ENCODE measurements around the gene CHPF.
A peak's percentile ranks its signal among the peaks of the same experiment; 100 is the strongest.

Gene CHPF

DNA sequence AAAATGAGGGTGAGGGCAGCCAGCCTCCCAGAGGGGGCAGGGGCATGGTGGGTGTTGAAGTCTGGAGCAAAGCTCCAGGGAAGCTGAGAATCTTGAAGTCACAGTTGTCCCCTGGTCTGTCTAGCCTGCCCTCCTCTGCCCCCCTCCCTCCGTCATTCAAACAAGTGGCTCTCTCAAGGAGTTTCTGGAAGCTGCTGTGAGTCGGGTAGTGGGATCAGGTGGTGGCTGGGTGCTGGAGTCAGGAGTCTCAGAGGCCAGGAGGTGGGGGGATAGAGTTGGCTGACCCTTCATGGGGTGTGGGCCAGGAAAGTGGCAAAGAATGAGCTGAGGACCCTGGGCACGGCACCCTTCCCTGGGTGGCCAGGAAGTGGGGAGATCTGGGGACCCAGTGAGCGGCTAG, 29.8 kb downstream of the CHPF start:
- Histone ChIP-seq H3K9me3 (ENCODE audit: insufficient read depth, low read length) (no peaks in the 10 kb centered on the region), H3K4me3 (ENCODE audit: insufficient read length, low read depth) (no peak overlapping the region), H3K4me1 (ENCODE audit: insufficient read depth, insufficient read length) (peaks cover 28% of the 10 kb centered on the region), H3K36me3 (ENCODE audit: insufficient read depth, insufficient read length, low read length) (no peaks in the 10 kb centered on the region), H3K9ac (ENCODE audit: insufficient read length, low read depth) (peak overlapping the region; percentile 51), H3K27me3 (ENCODE audit: insufficient read depth, insufficient read length) (peaks cover 70% of the 10 kb centered on the region)
- TF ChIP-seq SUZ12 (IDR thresholded peaks at IDR 0.05; ENCODE audit: extremely low read depth, insufficient read depth, insufficient read length) (no peak), YY1 (IDR thresholded peaks at IDR 0.05; ENCODE audit: insufficient read depth, insufficient read length) (no peak)
- DNase-seq (ENCODE audit: low read depth, low spot score), result no peak

DNA sequence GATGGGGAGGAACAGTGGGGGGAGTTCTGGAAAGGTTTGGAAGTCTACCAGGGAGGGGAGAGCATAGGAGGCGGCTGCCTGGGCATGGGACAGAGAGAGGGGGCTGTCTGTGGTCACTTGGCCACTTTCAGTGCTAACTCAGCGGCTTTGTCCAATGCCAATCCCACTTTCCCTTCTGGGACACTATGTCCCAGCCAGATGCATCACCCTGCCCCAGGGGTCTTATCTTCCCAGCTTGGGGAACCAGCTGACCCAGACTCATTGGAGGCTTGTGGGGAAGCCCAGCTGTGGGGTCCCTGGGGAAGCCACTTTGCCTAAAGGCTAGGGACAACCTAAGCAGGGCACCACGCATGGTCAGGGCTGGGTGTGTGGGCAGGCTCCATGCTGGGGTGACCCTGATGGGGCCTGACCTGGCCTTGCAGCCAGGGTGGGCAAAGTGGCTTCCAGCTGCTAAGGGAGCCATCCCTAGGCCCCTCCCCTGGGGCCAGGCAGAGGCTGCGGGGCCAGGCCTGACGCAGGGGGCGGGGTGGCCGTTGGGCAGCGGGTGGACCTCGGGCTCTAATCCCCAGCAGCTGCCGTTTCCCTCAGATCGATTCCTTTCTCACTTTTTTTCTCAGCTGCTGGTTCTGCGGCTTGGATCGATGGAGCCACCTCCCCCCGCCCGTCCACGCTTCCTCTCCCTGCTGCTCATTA, 30.9 kb downstream of the CHPF start:
- H3K27me3 ChIP-seq (ENCODE audit: insufficient read depth, insufficient read length), result peaks cover 61% of the 10 kb centered on the region
- H3K4me3 ChIP-seq (ENCODE audit: insufficient read length, low read depth), result no peak overlapping the region

DNA sequence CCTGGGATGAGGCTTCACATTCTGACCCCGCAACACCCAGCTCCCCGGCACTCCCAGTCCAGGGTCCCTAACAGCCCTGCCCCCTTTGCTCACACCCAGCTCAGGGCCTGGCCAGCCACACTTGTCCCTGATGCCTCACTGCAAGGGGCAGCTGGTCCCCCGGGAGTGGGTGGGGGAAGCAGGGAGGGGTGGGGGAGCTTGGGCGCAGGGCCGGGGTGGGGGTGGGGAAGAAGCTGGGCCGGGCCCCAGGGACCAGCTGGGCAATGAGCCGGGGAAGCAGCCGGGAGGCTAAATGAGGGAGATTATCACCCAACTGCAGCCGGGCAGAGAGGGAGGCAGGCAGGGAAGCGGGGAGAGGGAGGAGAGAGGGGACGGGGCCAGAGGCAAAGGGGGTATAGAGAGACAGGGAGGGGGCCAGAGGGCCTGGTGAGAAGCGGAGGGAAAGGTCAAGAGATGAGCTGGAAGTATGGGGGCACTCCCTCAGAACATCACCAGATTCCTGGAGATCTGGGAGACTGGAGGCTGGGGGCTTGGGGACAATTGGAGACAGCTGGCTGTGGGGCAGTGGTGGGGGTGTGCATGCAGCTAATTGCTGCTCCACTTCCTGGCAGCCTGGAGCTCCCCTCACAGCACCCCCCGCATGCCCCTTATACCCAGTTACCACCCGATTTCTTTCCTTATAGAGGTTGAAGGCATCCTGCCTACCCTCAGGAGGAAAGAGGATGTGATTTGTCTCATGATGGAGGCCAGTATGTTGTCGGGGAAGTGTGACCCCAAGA, 31.9 kb downstream of the CHPF start:
- peaks cover 12% of the 10 kb centered on the region for H3K36me3 ChIP-seq (ENCODE audit: insufficient read depth, insufficient read length, low read length)
- H3K9ac ChIP-seq (ENCODE audit: insufficient read length, low read depth), result no peak overlapping the region
- no peak for DNase-seq (ENCODE audit: low read depth, low spot score)
- H3K9me3 ChIP-seq (ENCODE audit: insufficient read depth, low read length), result no peaks in the 10 kb centered on the region
- H3K27me3 ChIP-seq (ENCODE audit: insufficient read depth, insufficient read length), result peaks cover 51% of the 10 kb centered on the region
- no peak overlapping the region for H3K4me3 ChIP-seq (ENCODE audit: insufficient read length, low read depth)
- TF ChIP-seq YY1 (IDR thresholded peaks at IDR 0.05; ENCODE audit: insufficient read depth, insufficient read length) (no peak), SUZ12 (IDR thresholded peaks at IDR 0.05; ENCODE audit: extremely low read depth, insufficient read depth, insufficient read length) (no peak), ZNF274 (IDR thresholded peaks at IDR 0.05; ENCODE audit: low read depth, low read length) (no peak)
- H3K4me1 ChIP-seq (ENCODE audit: insufficient read depth, insufficient read length), result peaks cover 39% of the 10 kb centered on the region

More for the DNA sequence above, 30.9 kb downstream of the CHPF start:
- Histone ChIP-seq H3K36me3 (ENCODE audit: insufficient read depth, insufficient read length, low read length) (peaks cover 6% of the 10 kb centered on the region), H3K9ac (ENCODE audit: insufficient read length, low read depth) (peak overlapping the region; percentile 36), H3K9me3 (ENCODE audit: insufficient read depth, low read length) (no peaks in the 10 kb centered on the region), H3K4me1 (ENCODE audit: insufficient read depth, insufficient read length) (peaks cover 31% of the 10 kb centered on the region)
- DNase-seq (ENCODE audit: low read depth, low spot score), result no peak
- no peak for TF ChIP-seq YY1 (IDR thresholded peaks at IDR 0.05; ENCODE audit: insufficient read depth, insufficient read length)

- Histone ChIP-seq H3K9ac (ENCODE audit: insufficient read length, low read depth) (peak overlapping the region; percentile 53), H3K9me3 (ENCODE audit: insufficient read depth, low read length) (no peaks in the 10 kb centered on the region), H3K27me3 (ENCODE audit: insufficient read depth, insufficient read length) (peaks cover 40% of the 10 kb centered on the region), H3K4me1 (ENCODE audit: insufficient read depth, insufficient read length) (peaks cover 44% of the 10 kb centered on the region), H3K36me3 (ENCODE audit: insufficient read depth, insufficient read length, low read length) (peaks cover 23% of the 10 kb centered on the region), H3K4me3 (ENCODE audit: insufficient read length, low read depth) (no peak overlapping the region)
- DNase-seq (ENCODE audit: low read depth, low spot score), result no peak
- TF ChIP-seq ZNF274 (IDR thresholded peaks at IDR 0.05; ENCODE audit: low read depth, low read length), result no peak
- TF ChIP-seq SUZ12 (IDR thresholded peaks at IDR 0.05; ENCODE audit: extremely low read depth, insufficient read depth, insufficient read length), result no peak
- no peak for TF ChIP-seq YY1 (IDR thresholded peaks at IDR 0.05; ENCODE audit: insufficient read depth, insufficient read length)
Measured at GRCh38 chr2:219510512-219511135, 33.0 kb downstream of the CHPF start.

DNA sequence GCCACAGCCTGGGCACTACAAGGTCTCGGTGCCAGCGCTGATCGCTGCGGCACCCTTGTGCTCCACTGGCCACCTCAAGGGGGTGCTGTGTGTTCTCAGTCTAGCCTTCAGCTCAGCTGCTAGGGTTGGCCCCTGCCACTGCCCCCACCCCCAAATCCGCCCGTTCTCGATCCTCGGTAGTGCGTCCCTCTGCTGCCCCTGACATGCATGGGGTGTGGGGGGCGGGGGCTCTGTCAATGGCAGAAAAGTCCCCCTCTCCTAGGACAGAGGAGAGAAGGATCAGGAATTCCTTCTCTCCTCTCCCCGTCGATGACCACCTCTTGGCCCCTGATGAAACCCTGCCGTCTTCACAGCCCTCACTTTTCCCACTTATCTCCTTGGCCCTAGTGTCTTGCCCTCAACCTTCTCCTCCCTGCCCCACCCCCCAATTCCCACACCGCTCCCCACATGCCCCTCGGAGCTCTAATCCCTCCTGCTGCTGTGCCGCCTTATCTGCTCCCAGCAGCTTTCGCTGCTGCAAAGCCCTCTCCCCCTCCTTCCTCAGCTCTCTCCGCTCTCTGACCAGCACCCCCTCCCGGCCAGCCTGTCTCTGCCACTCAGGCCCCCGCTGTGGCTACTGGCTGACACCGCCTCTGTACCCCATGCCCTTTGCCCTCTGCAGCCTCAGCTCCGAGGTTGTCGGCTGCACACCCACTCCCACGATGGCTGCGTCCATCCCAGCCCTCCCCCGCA, 33.7 kb downstream of the CHPF start:
- H3K27me3 ChIP-seq (ENCODE audit: insufficient read depth, insufficient read length), result peaks cover 33% of the 10 kb centered on the region
- no peak for TF ChIP-seq SUZ12 (IDR thresholded peaks at IDR 0.05; ENCODE audit: extremely low read depth, insufficient read depth, insufficient read length)
- TF ChIP-seq ZNF274 (IDR thresholded peaks at IDR 0.05; ENCODE audit: low read depth, low read length), result no peak
- H3K36me3 ChIP-seq (ENCODE audit: insufficient read depth, insufficient read length, low read length), result peaks cover 30% of the 10 kb centered on the region
- no peak for DNase-seq (ENCODE audit: low read depth, low spot score)
- peaks cover 44% of the 10 kb centered on the region for H3K4me1 ChIP-seq (ENCODE audit: insufficient read depth, insufficient read length)
- peak overlapping the region; percentile 37 for H3K4me3 ChIP-seq (ENCODE audit: insufficient read length, low read depth)
- no peaks in the 10 kb centered on the region for H3K9me3 ChIP-seq (ENCODE audit: insufficient read depth, low read length)
- peak overlapping the region; percentile 65 for H3K9ac ChIP-seq (ENCODE audit: insufficient read length, low read depth)

DNA sequence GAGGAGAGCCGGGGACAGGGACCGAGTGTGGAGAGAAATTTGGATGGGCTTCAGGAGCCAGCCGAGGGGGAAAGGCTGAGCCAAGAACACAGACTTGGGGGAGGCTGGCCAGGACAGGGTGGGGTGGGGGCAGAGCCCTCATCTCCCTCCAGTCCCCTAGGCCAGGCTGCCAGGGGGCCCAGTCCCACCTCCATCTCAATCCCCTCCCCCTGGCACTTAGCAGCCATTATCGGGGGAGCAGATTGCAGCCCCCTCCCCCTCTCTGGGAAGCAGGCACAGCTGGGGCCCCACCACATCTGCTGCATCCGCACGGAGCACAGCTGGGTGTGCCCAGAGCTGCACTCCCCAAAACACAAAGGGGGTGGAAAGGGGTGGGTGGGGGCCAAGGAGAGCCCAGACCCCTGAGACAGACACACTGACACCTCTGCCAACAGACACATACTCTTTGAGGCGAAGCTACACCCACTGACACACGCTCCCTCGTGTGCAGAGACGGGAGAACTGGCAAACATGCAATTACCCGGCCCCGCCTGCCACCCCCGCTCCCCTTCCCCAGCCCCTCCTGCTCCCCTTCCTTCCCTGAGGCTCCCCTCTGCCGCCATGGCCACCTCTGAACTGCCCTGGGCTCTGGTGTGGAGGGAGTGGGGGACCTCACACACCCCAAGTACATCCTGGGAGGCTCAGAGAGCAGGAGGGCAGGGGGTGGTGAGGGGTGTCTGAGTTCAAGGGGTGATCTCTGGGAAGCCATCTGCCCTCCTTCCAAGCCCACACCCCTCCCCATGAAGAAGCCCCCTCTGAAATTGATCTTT, 34.4 kb downstream of the CHPF start:
- no peak for DNase-seq (ENCODE audit: low read depth, low spot score)
- Histone ChIP-seq H3K9ac (ENCODE audit: insufficient read length, low read depth) (peak overlapping the region; percentile 65), H3K4me1 (ENCODE audit: insufficient read depth, insufficient read length) (peaks cover 42% of the 10 kb centered on the region), H3K9me3 (ENCODE audit: insufficient read depth, low read length) (no peaks in the 10 kb centered on the region), H3K4me3 (ENCODE audit: insufficient read length, low read depth) (peak overlapping the region; percentile 37), H3K36me3 (ENCODE audit: insufficient read depth, insufficient read length, low read length) (peaks cover 38% of the 10 kb centered on the region), H3K27me3 (ENCODE audit: insufficient read depth, insufficient read length) (peaks cover 26% of the 10 kb centered on the region)
- TF ChIP-seq SUZ12 (IDR thresholded peaks at IDR 0.05; ENCODE audit: extremely low read depth, insufficient read depth, insufficient read length) (no peak), ZNF274 (IDR thresholded peaks at IDR 0.05; ENCODE audit: low read depth, low read length) (no peak), YY1 (IDR thresholded peaks at IDR 0.05; ENCODE audit: insufficient read depth, insufficient read length) (no peak)
